ENCODE measurements around the gene PCOLCE2.

Gene PCOLCE2

DNA sequence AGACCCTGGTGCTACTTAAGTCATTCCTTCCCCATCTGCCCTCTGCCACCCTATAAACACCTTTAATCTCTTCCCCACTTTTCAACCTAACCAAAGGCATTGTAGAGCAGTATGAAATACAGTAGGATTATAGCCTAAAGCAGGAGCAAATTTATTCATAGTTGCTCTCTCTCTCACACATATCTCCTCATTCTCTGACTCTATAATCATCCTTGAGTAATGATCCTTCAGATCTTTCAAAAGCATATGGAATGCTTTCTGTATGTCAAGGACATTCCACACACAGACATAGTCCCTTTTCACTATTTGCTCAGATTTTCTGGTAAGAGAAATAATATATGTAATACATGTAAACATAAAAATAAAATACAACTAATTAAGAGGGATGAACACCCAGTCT is 111.0 kb downstream of the PCOLCE2 start:
- no peak for TF ChIP-seq CTCF (conservative IDR thresholded peaks at IDR 0.05; ENCODE audit: low read depth, low read length)
- DNase-seq (ENCODE audit: low read depth) = no peak
- no peak overlapping the region for H3K4me3 ChIP-seq (ENCODE audit: low read depth, low read length)

- no peak for DNase-seq (ENCODE audit: low read depth)
- no peak overlapping the region for H3K4me3 ChIP-seq (ENCODE audit: low read depth, low read length)
- no peak for TF ChIP-seq CTCF (conservative IDR thresholded peaks at IDR 0.05; ENCODE audit: low read depth, low read length)
Observed at GRCh38 chr3:142768338-142768737, 120.5 kb downstream of the PCOLCE2 start.

Data from choroid plexus epithelial cell (primary cell).